K562 (cell line): Measurements from ENCODE around the gene PRDX2. TPM values are rescaled to one million over a fixed set of nuclear protein-coding genes. Genes with fewer than 3 reads are reported as not detected.

ENCODE experiments used
- BHLHE40 ChIP-seq: IDR thresholded peaks from 2 replicates; pipeline ENCODE4 v1.6.1; 2011; ENCODE audit warnings: low read length, improper control_type of control experiment
- CHCHD3 ChIP-seq: fragments of 250-450 bp; sonication (Bioruptor Pico); IDR thresholded peaks from 2 replicates; pipeline ENCODE4 v2.1.2; 2022; ENCODE audit warnings: mild to moderate bottlenecking
- FIP1L1 ChIP-seq: fragments of 200-400 bp; formaldehyde crosslinking; IDR thresholded peaks from 2 replicates; pipeline ENCODE4 v1.6.1; 2018; ENCODE audit warnings: mild to moderate bottlenecking, low read depth, low read length; ENCODE audit not compliant: poor library complexity, severe bottlenecking
- GTF2F1 ChIP-seq: IDR thresholded peaks from 2 replicates; pipeline ENCODE4 v1.6.1; 2011; ENCODE audit warnings: low read depth, low read length, improper control_type of control experiment
- HNRNPLL ChIP-seq: fragments of 200-400 bp; formaldehyde crosslinking; IDR thresholded peaks from 2 replicates; pipeline ENCODE4 v1.6.1; 2017; ENCODE audit warnings: low read length, low read depth, mild to moderate bottlenecking; ENCODE audit not compliant: poor library complexity, severe bottlenecking
- JUN ChIP-seq, 2 experiments: sonication (generic) in 1 of 2; formaldehyde crosslinking in 1 of 2; IDR thresholded peaks; 2 replicates each; pipeline versions ENCODE4 v1.6.1 to v1.8.0; 2012 to 2022; ENCODE audit warnings: borderline replicate concordance in 2 of 2, mild to moderate bottlenecking in 2 of 2, improper control_type of control experiment in 1 of 2, low read depth in 1 of 2, low read length in 1 of 2, missing genetic modification reagents in 1 of 2
- MBD2 ChIP-seq: sonication (generic); IDR thresholded peaks from 2 replicates; pipeline ENCODE4 v1.6.1; 2016; ENCODE audit warnings: low read depth, borderline replicate concordance
- MED1 ChIP-seq: sonication (generic); formaldehyde crosslinking; IDR thresholded peaks from 2 replicates; pipeline ENCODE4 v1.8.1; 2023; ENCODE audit warnings: missing genetic modification reagents, borderline replicate concordance
- NCOA6 ChIP-seq: fragments of 450-650 bp; IDR thresholded peaks from 2 replicates; pipeline ENCODE4 v1.6.1; 2017; ENCODE audit warnings: mild to moderate bottlenecking
- NFIX ChIP-seq: fragments of 250-450 bp; sonication (Bioruptor Pico); IDR thresholded peaks from 2 replicates; pipeline ENCODE4 v1.4.0; 2020; ENCODE audit warnings: low read depth, mild to moderate bottlenecking, moderate library complexity
- SP2 ChIP-seq: IDR thresholded peaks from 2 replicates; pipeline ENCODE4 v1.6.1; 2011; ENCODE audit warnings: mild to moderate bottlenecking, low read depth, low read length, moderate library complexity; ENCODE audit not compliant: poor library complexity, severe bottlenecking; ENCODE audit errors: extremely low read depth
- XRCC5 ChIP-seq: fragments of 200-400 bp; formaldehyde crosslinking; IDR thresholded peaks from 2 replicates; pipeline ENCODE4 v1.6.1; 2017; ENCODE audit warnings: low read depth, mild to moderate bottlenecking, low read length
- ZKSCAN1 ChIP-seq: fragments of 150-350 bp; IDR thresholded peaks from 2 replicates; pipeline ENCODE4 v1.6.1; 2016; ENCODE audit warnings: low read depth, low read length
- ZNF12 ChIP-seq: sonication (generic); formaldehyde crosslinking; IDR thresholded peaks from 2 replicates; pipeline ENCODE4 v1.4.0; 2020; ENCODE audit warnings: mild to moderate bottlenecking, missing genetic modification reagents
- ZNF324 ChIP-seq: fragments of 250-450 bp; sonication (Bioruptor Pico); IDR thresholded peaks from 2 replicates; pipeline ENCODE4 v1.4.0; 2020; ENCODE audit warnings: mild to moderate bottlenecking
- polyA plus RNA-seq, 8 experiments: library from polyadenylated mRNA; depleted of rRNA in 4 of 8; stranded (reverse) in 5 of 8; unstranded in 3 of 8; fragments of >200 nt; fragmentation: Nextera tagmentation in 2 of 8; fragmentation: Illumina TruSeq in 1 of 8; extraction: Ambion mirVana in 2 of 8; extraction: Trizol in 1 of 8; gene quantifications; 2 replicates each; pipeline versions ENCODE4 v1.2.1 to v1.2.3, GENCODE V29; 2011 to 2014; ENCODE audit warnings: inconsistent platforms in 1 of 8, missing spikeins in 1 of 8
- total RNA-seq, 7 experiments: library from RNA; depleted of rRNA in 6 of 7; stranded (reverse); fragments of >200 nt in 6 of 7; fragmentation: Illumina TruSeq in 2 of 7; extraction: Trizol in 2 of 7; gene quantifications; 2 replicates each; pipeline versions ENCODE4 v1.2.1 to v1.2.3, GENCODE V29; 2011 to 2021; ENCODE audit warnings: low replicate concordance in 1 of 7
- TF ChIP-seq, protein P1 (sequence below): fragments of 450-650 bp; formaldehyde crosslinking; IDR thresholded peaks from 2 replicates; pipeline ENCODE4 v1.4.0; 2022; ENCODE audit warnings: missing genetic modification characterization
- TF ChIP-seq, protein P2 (sequence below): fragments of 450-650 bp; formaldehyde crosslinking; IDR thresholded peaks from 2 replicates; pipeline ENCODE4 v1.4.0; 2020; ENCODE audit warnings: mild to moderate bottlenecking
- TF ChIP-seq, protein P3 (sequence below): fragments of 450-650 bp; IDR thresholded peaks from 2 replicates; pipeline ENCODE4 v1.6.1; 2014; ENCODE audit warnings: low read depth, mild to moderate bottlenecking, moderate library complexity, borderline replicate concordance
- TF ChIP-seq, protein P4 (sequence below): fragments of 250-450 bp; sonication (Bioruptor Pico); IDR thresholded peaks from 2 replicates; pipeline ENCODE4 v1.9.0; 2021; ENCODE audit warnings: mild to moderate bottlenecking
- TF ChIP-seq, protein P5 (sequence below): fragments of 450-650 bp; formaldehyde crosslinking; IDR thresholded peaks from 2 replicates; pipeline ENCODE4 v1.4.0; 2020; ENCODE audit warnings: mild to moderate bottlenecking, moderate library complexity

PRDX2 gene
- total and polyA plus RNA-seq, 9 of the 15 experiments (the other 6 are each of a cell fraction or from before 2014, with no cell fraction given), result 206 to 1,183 (median 415) TPM

DNA sequence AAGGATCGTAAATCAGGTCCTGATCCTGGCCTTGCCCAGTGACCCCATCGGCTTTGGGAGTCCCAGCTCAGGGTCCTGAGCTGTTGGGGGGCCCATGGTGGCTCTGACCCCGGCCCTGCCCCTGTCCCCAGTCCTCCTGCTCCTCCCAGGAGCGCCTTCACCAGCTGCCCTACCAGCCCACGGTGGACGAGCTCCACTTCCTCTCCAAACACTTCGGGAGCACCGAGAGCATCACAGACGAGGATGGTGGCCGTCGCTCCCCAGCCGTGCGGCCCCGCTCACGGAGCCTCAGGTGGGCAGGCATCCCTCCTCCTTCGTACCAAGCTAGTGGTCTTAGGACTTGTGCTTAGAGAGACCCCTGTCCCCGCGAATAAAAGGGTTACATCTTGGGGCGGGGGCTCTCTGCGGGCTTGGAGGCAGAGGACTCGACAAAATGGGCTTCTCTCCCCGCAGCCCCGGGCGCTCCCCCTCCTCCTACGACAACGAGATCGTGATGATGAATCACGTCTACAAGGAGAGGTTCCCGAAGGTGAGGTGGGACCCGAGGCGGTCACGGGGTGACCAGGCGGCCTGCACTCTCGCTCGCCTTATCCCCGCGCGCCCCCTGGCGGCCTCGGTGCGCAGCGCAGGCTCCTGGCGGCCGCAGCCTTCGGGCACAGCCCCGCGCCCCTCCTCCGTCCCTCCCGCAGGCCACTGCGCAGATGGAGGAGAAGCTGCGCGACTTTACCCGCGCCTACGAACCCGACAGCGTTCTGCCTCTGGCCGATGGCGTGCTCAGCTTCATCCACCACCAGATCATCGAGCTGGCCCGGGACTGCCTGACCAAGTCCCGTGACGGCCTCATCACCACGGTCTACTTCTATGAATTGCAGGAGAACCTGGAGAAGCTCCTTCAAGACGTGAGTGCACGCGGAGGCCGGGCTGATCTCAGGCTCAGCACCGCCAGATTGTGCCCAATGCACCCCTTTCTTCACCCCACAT lies 45.8 kb upstream of the PRDX2 start (continued):
- peak; percentile 61 for TF ChIP-seq JUN (IDR thresholded peaks at IDR 0.05; ENCODE audit: borderline replicate concordance, low read depth, low read length)
- TF ChIP-seq JUN (CRISPR knock-in tag; IDR thresholded peaks at IDR 0.05; ENCODE audit: borderline replicate concordance), result no peak
- TF ChIP-seq, protein P1, sequence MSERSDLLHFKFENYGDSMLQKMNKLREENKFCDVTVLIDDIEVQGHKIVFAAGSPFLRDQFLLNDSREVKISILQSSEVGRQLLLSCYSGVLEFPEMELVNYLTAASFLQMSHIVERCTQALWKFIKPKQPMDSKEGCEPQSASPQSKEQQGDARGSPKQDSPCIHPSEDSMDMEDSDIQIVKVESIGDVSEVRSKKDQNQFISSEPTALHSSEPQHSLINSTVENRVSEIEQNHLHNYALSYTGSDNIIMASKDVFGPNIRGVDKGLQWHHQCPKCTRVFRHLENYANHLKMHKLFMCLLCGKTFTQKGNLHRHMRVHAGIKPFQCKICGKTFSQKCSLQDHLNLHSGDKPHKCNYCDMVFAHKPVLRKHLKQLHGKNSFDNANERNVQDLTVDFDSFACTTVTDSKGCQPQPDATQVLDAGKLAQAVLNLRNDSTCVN, result no peak
- no peak for TF ChIP-seq GTF2F1
- peak; percentile 100 for TF ChIP-seq HNRNPLL
- peak; percentile 17; the same call in 1 of the 2 replicates for TF ChIP-seq ZKSCAN1
- TF ChIP-seq XRCC5, result peak; percentile 91; the same call in 1 of the 2 replicates
- no peak for TF ChIP-seq SP2
- TF ChIP-seq ZNF12 (CRISPR knock-in tag), result no peak
- no peak for TF ChIP-seq CHCHD3 (CRISPR knock-in tag)
- TF ChIP-seq, protein P2, sequence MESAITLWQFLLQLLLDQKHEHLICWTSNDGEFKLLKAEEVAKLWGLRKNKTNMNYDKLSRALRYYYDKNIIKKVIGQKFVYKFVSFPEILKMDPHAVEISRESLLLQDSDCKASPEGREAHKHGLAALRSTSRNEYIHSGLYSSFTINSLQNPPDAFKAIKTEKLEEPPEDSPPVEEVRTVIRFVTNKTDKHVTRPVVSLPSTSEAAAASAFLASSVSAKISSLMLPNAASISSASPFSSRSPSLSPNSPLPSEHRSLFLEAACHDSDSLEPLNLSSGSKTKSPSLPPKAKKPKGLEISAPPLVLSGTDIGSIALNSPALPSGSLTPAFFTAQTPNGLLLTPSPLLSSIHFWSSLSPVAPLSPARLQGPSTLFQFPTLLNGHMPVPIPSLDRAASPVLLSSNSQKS, result no peak
- TF ChIP-seq FIP1L1, result peak; percentile 44
- no peak for TF ChIP-seq MED1
- no peak for TF ChIP-seq MBD2
- no peak for TF ChIP-seq NCOA6
- TF ChIP-seq BHLHE40, result peak; percentile 73
- TF ChIP-seq, protein P3, sequence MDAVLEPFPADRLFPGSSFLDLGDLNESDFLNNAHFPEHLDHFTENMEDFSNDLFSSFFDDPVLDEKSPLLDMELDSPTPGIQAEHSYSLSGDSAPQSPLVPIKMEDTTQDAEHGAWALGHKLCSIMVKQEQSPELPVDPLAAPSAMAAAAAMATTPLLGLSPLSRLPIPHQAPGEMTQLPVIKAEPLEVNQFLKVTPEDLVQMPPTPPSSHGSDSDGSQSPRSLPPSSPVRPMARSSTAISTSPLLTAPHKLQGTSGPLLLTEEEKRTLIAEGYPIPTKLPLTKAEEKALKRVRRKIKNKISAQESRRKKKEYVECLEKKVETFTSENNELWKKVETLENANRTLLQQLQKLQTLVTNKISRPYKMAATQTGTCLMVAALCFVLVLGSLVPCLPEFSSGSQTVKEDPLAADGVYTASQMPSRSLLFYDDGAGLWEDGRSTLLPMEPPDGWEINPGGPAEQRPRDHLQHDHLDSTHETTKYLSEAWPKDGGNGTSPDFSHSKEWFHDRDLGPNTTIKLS, result no peak
- TF ChIP-seq, protein P4, sequence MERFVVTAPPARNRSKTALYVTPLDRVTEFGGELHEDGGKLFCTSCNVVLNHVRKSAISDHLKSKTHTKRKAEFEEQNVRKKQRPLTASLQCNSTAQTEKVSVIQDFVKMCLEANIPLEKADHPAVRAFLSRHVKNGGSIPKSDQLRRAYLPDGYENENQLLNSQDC, result no peak
- no peak for TF ChIP-seq ZNF324 (CRISPR knock-in tag)
- no peak for TF ChIP-seq NFIX (CRISPR knock-in tag)
- TF ChIP-seq, protein P5, sequence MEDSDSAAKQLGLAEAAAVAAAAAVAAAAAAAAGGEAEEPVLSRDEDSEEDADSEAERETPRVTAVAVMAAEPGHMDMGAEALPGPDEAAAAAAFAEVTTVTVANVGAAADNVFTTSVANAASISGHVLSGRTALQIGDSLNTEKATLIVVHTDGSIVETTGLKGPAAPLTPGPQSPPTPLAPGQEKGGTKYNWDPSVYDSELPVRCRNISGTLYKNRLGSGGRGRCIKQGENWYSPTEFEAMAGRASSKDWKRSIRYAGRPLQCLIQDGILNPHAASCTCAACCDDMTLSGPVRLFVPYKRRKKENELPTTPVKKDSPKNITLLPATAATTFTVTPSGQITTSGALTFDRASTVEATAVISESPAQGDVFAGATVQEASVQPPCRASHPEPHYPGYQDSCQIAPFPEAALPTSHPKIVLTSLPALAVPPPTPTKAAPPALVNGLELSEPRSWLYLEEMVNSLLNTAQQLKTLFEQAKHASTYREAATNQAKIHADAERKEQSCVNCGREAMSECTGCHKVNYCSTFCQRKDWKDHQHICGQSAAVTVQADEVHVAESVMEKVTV (CRISPR knock-in tag), result peak; percentile 92
